Measurements from ENCODE around the gene ADAMTS2.

The ADAMTS2 gene

DNA sequence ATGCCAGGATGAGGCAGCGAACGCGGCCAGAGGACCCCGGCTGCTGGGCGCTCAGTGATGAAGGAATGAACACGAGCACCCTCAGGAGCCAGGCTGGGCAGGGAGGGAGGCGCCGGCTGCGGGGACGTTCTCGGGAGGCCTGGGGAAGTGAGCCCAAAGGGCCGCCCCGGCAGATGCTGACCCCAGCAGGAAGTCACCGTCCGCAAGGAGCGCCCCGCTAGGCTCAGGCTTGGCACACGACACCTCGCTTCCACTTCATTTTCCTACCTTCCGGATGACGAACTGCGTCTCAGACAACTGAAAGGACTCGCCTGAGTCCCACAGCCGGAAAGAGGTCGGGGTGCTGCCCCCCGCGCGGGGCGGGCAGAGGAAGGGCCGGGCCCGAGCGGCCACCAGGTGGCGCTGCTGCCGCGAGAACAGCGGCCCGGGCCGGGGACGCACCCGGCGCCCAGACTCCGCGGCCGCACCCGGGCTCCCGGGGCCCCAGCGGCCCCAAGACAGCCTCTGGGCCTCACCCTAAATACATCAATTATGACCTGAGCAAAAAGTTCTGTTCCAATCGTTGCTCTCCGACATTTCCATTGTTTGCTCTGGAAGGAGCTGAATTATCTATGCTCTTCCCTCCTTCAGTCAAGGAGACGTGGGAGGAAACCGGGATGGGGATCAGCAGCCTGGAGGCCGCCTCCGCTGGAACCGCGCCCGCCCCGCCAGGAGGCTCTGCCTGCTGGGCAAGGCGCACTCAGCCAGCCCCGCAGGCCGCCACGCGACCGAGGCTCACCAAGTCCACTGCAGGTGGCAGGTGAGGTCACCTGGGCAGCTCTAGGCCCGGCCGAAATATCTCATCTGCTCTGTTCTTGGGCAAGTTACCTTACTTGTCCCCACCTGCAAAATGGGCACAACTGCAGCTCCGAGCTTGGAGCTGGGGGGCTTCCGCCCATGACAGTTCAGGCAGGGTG is 178.1 kb downstream of the ADAMTS2 start:
- DNase-seq = no peak

DNA sequence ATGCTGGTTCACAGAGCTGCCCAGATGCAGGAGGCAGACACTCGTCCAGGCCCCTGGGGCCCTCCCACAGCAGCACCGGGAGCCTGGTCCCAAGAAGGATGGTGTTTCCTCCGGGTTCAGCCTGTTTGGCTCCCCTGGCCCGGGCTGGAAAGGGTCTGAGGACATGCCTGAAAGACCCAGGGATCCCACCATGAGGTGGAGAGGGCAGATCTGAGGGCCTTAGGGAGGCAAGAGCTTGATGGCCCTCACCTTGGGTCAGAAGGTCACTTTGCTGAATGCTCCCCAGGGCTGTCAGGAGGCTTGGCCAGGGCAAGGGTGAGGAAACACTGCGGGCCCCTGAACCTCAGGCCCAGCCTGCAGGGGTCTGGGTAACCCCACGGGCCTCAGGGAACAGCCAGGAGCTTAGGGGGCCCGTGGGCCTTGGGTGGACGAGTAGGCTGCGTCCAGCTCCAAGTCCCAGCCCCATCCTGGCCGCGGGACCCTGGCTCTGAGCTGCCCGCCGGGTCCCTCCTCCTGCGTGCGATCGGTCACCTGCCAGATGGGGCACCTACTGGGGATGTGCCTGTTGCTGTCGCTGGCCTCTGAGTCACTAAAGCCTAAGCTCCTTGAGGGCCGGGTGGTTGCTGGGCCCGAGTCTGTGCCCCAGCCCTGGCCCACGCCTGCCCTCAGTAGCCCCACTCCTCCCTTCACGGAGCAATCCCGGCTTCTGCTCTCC is 178.9 kb downstream of the ADAMTS2 start:
- no peak for DNase-seq

DNA sequence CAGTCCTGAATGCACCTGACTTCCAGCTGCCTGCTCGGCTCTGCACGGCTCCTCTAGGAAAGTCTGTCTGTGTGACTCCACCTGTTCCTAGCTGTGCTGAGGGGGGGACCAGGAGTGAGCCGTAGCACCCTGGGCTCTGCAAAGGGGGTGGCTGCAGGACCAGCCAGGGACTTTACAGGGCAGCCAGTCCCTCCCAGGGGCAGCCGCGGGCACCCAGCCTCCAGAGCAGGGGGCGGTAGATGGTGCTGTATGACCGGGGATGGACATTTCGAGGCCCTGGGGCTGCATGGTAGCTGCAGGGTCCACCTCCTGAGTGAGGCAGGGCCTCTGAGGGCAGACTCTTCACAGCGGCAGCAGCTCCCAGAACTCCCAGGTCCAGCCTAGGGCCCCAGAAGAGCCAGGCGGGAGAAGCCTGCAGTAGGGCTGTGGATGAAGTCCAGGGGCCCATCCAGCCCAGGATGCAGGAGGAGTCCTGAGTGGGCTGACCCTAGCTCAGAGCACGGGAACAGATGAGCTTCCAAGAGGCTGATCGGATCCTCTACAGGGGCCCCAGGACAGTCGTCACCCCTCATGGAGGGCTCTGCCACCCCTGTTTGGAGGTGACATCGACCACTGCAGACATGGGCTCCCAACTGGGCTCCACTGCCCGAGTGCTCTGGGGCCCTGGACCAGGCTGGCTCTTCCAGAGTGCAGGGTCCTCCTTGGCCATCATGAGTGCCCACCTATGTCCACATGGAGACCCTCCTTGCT is 179.7 kb downstream of the ADAMTS2 start:
- no peak for DNase-seq

DNA sequence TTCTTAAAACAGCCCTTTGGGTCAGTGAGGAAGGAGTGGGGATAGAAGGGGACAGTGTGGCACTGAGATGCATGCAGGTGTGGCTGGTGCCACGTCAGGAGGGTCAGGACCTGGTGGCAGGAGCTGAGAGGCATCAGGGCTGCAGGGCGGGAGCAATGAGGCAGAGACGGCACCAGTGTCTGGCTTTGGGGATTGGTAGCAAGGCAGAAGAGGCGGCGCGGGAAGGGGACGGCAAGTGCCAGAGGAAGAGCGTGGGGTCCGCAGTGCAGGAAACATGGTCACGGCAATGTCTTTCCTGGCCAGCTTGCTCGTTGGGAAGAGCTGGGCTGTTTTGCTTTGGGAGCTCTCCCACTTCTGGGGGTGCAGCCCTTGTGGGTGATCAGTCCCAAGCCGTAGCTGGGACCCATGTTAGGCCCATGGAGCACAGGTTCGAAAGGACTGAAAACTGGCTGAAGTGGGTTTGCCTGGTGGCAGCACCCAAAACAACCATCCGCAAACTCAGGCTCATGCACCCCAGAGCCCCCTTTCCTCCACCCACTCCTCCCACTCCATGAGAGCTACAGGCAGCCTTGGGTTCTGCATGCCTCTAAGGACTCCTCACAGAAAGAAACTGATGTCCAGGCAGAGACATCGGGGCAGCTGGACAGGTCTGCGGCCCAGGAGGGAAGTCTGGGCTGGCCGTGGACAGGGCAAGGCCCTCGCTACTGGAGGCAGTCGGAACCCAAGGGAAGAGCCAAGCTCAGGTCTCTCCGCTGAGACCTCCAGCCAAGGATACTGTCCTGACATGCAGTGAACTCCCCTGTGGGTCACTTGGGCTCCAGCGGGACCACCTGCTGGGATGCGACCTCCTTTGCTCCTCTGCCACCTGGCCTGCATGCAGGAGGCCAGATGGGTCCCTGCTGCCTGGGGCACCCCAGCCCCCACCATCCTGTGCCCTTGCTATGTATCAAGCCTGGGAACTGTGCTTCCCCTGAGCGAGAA is 180.6 kb downstream of the ADAMTS2 start:
- DNase-seq = no peak

DNA sequence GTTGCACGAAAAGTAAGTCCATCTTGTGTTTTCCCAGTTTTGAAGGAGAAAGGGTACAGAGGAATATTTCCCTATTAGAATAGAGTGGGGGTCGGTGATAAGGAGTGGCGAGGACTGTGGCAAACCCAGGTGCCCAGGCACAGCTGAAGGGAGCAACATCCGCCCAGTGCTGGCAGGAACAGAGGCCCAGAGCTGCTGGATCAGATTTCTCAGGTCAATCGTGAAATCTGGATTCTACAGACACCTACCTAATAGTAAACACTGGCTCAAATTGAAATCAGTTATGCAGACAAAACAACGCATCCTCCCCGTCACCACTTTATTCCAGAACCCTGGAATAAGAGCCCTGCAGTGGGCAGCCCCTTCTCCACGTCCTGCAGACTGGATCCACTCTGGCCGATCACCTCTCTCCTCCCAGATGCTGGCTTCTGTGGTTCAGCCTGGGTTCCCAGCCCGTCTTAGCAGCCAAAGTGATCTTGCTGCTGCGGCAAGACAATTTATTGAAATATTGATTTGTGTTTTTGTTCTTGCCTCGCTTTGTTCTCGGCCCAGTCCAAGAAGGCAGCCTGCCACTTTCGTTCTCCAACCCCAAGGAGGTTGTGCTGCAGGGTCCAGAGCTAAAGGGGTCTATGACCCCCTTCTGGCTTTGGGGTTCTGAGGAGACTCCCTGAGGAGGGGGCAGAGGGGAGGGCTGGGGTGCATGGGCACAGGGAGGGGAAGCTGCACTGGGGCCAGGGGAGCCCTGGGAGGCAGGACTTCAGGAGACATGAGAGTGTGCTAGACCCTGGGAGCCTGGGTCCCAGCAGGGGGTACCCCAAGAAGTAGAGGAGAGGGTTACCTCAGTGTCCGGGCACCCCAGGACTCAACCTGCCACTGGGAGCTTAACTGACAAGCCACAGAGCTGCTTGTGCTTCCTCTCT is 181.8 kb downstream of the ADAMTS2 start:
- DNase-seq = no peak

DNA sequence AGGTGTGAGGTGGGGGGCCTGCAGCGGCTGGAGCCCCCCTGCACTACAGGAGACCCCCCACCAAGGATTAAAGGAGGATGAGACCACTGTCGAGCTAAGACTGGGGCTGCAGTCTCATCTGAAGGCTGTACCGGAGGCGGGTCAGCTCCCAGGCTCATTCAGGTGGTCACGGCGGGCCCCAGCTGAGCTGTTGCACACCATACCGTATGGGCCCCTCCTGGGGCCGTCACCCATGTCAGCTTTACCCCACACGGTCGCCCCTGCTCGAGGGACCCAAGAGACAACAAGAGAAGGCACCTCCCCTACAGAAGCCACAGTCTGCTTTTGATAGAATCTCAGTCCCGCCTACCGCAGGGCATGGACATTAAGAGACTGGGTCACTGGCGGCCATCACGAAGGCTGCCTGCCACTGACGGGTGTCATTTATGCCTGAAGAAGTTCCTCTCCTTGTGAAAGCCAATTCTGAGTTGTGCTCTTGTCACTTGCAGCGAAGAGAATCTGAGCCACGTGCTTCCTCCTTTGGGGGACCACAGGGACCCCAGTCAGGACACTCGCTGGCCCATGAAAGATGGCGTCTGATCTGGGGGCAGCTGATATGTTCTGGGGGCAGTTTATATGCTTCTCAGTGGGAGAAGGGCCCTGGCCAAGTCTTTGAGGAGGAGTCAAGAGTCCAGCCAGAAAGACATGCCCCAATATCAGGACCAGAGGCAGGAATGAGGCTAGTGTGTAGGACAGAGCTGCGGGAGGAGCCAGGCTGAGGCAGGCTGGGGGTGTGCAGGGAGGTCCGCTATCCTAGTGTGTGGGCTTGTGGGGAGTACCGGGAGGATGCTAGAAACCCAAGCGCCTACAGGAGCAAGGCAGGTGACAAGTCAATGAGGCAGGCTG is 182.7 kb downstream of the ADAMTS2 start:
- no peak for DNase-seq

DNA sequence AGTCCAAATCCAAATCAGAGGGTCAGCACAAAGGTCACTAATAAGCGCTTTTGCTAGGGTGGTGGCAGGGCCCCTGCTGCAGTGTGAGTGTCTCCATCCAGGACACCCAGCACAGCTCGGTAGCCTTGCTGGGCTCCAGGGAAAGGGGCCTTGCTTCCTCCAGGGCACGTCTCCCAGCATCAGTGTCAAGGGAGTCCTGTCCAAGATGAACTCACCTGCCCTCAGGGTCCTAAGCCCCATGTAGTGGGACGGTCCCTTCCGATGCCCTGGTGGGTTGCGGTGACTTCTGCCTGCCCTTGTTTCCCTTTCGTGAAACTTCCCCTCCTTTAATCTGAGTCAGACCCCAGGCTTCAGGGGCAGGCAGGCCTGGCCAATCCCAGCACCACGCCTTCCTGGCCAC is 183.4 kb downstream of the ADAMTS2 start:
- DNase-seq = no peak

DNA sequence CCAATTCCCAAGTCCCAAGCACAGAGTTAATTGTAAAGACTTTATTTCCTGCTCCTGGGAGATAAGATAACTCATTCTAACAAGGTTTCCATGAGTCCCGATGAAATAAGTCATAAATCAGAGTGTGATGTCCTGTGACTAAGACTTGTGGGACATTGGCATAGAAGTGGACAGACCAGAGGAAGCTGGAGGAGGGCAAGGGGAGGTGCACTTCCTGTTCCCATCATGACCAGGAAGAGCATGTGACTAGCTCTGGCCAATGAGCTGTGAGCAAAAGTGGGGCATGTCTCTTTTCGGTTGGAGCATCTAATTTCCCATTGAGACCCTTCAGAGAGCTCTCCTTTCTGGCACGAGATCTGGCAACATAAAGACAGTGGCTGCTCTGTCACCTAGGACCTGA is 184.7 kb downstream of the ADAMTS2 start:
- no peak for DNase-seq

DNA sequence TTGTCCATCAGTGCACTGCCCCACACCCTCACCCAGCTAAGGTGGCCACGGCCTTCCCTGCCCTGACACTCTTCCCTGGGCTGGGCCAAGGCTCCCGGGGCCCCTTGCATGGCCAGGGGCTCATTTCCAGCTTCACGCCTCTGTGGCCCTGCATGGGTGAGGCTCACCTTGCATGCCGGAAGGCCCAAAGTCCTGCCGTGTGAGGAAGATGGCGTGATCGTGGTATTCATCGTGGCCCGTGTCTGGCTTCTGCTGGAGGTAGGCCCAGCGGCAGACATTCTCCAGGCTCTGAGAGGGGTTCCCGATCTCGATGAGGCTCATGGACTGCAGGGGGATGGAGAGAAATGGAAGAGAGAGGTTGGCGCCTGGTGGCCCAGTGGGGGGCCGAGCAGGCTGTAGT is 186.7 kb downstream of the ADAMTS2 start:
- no peak for DNase-seq

DNA sequence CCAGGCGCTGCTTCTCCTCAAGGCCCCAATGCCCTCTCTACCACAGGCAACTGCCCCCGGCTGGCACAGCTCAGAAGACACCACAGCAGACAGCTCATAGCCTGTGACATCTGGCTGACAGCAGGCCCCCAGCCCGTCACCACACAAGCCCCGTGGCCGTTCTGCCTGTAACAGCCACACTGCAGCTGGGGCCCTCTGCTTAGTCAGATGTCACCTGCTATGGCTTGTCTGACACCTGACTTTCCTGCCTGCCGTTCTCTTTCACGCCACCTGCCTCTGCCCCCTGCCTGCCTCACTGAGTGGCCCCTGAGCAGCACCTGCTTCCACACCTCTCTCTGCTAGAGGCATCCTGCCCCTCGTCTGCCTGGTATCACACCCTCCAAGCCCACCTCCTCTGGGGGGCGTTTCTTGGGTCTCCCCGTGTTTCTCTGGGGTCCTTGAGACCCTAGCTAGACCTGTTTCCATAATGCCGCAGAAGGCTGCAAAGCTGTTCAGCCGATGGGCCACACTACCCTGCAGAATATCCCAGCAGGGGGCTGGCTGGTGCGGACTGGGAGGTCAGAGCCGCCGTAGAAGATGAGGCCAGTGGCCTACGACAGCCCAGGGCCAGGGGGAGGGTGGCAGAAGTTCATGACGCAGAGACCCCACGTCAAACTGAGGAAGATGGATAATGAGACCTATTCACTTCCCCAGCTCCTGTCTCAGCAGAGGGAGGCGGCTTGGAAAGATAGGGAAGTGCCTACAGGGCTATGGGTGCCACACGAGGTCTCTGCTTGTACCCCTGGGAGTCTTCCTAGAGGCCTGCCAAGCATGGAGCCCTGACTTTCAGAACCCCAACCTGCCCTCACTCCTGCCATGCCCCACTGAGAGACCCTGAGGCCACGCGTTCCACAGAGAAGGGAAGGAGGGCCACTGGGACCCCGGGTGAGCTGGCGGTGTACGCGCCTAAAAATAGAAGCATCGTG is 190.0 kb downstream of the ADAMTS2 start:
- DNase-seq = peak; percentile 11

DNA sequence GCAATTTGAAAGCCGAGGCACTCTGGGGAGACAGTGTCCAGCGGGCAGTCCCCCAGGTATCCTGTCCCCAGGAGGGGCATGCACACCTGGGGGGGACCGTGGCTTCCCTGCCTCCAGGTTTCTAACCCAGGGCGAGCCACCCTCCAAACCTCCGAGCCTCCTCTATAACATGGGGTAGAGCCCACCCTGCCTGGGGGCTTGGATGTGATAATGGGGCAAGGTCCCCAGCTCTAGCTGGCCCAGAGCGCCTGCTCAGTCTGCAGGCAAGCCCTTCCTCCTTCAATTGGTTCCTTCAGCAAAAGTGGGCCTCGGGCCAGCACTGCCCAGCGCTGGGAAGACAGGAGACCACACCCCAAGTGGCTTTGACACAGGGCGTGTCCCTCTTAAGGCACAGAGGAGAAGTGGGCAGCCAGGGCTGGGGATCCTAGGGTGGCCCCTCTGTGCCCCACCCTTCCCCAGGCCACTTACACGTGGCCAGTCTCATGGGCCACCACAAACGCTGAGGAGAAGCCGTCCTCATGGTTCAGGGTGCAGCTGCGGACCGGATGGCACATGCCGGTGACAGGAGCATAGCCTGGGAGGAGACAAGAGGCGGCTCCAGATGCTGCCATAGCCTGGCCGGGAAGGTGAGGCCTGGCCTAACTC is 190.8 kb downstream of the ADAMTS2 start:
- no peak for DNase-seq

DNA sequence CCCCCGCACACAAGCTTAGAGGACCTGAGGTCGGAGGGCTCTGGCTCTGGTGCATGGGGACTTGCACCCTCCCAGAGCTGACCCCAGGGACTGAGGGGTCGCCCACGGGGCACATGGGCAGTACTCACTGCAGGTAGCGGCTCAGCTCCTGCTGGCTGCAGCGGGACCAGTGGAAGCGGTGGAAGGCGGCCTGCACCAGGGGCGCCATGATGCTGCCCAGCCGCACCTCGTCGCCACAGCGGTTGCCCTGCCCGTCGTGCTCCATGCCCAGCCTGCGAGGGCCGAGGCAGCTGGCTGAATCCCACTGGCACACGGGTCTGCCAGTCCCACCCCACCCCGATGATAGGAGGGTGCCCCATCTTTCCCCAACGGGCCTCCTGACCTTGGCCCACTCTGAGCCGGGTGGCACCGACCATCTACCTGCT is 191.3 kb downstream of the ADAMTS2 start:
- DNase-seq = no peak

DNA sequence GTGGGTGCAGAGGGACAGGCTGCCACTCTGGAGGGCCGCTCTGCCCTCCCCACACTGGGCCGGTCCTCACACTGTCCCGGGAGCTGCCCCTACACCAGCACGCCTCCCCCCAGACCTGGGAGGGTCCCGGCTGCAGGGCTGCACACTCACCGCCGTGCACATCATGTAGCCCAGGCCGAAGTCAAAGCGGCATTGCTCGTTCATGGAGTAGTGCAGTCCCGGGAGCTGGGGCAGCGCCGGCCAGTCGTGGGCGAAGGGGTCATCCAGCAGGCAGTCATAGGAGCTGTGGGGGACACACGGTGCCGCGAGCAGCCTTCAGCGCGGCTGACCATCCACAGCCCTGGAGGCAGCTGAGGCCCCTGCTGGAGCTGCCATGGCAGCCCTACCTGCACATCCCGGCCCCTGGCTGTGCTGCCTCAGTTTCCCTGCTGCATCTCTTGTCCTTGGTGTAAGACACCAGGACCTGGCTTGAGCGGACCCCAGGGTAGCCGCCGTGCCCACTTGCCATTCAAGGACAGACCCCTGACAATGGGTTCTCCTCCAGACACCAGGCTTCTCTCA is 191.8 kb downstream of the ADAMTS2 start:
- no peak for DNase-seq

DNA sequence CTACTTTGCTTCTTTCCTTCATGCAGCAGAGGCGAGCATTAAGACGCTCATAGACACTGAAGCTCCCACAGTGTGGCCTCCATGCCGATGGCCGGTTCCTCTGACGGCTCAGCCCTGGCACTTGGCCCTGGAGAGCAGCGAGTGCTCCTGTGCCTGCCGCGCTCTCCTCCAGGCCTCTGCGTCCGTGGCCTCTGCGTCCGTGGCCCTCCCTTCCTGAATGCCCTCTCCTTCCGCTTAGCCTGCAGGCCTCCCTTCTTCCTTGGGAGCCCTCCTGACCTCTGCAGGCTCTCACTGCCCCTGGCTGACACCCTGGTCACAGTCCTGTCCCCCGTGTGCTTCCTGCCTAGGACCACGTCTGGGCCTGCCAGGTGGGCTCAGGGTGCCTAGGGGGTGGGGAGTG is 192.3 kb downstream of the ADAMTS2 start:
- no peak for DNase-seq

DNA sequence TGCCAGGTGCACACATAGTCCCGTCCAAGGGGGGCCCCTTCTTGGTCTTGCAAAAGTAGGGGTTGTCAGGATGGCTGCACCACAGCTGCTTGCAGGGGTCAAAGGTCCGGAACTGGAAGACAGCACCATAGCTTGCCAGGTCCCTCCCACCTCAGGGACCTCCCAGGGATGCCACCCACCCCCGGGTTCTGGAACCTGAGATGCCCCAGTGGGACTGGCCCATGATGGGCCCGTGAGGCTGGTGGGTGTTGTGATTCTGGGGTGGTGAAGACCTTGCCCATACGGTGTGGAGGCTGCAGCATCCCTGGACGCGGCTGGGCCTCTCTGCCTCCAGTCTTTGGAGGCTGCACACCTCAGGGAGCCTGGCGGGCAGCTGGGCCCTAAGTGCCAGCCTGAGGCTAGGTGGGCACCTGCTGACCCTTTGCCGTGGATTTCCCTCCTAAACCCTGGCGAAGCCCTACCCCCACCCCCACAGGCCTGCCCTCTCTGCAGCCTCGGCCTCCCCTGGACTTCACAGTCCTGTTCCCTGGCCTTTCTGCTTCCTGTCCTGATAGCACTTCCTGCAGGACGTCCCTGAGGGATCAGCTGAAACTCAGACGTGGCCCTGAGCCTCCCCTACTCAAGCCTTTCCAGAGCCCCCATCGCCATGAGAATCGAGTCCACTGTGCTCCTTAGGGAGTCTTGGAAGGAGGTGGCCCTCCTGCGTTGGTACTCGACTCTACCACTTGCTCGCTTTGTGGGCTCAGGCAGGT is 192.9 kb downstream of the ADAMTS2 start:
- DNase-seq = no peak

DNA sequence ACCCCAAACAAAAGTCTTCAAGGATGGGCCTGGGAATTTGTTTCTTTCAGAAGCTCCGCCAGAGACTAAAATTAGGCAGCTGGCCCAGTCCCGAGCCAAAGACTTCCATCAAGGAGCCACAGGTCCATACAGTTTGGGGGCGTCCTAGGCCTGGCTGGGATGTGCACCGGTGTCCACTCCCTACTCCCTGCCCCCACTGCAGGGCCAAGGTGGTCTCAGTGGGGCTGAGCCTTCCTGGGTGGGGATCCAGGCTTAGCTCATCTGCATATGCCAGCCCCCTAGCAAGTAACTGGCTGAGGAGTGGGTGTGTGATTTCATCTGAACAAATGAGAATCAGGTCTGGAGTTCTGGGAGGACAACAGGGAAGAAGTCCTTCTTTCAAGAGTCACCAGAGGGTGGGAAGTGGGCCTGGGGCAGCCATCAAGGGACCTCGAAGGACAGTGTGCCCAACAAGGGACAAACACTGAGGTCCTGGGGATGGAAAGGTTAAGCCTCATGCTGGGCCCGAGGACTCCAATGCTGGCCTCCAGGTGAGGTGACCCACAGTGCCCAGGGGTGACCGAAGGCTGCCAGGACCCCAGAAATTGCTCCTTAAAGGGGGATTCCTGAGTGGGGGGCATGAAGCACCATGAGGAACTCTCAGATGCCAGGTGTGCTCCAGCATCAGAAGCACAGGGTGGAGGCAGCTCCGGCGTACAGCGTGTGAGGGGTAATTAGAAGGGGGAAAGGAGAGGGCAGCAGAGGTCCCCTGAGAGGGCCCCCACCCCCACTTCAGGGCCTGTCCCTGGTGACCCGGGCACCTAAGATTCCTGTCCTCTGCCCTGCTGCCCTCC is 193.8 kb downstream of the ADAMTS2 start:
- DNase-seq = no peak
